Measurements from ENCODE around the gene UBE2M.
"Not testable (repeated sequence)": the region's sequence is repeated elsewhere in the genome, so short reads cannot be mapped to it uniquely, and the experiment has no call there.

The UBE2M gene
- total RNA-seq, result 20.8 to 42.2 (median 27.0) reads per million in 4 donors

GRCh38 chr19:58558066-58558622, at the start of gene UBE2M:
Gene UBE2M (minus strand): TSS chr19:58558611. CDS start chr19:58558381, 230 bp downstream.
- peak; percentile 46 to 63 (median 56) for DNase-seq

GRCh38 chr19:58607213-58607612, 48.8 kb upstream of the UBE2M start:
- DNase-seq, result not testable (repeated sequence)

GRCh38 chr19:58606251-58606896, 48.0 kb upstream of the UBE2M start:
- not testable (repeated sequence) for DNase-seq

GRCh38 chr19:58586133-58586765, 27.8 kb upstream of the UBE2M start:
- DNase-seq, result no peak

- no peak for DNase-seq
Measured at GRCh38 chr19:58585442-58586132, 27.2 kb upstream of the UBE2M start.

GRCh38 chr19:58584498-58585441, 26.4 kb upstream of the UBE2M start:
- DNase-seq, result no peak

GRCh38 chr19:58582985-58583384, 24.6 kb upstream of the UBE2M start:
- no peak for DNase-seq

- peak; percentile 71 to 88 (median 83) for DNase-seq
Measured at GRCh38 chr19:58581227-58582141, 23.1 kb upstream of the UBE2M start.

- DNase-seq, result no peak
Measured at GRCh38 chr19:58579473-58580142, 21.2 kb upstream of the UBE2M start.

- no peak for DNase-seq
Measured at GRCh38 chr19:58578012-58578925, 19.9 kb upstream of the UBE2M start.

- DNase-seq, result not testable (repeated sequence)
Measured at GRCh38 chr19:58577581-58577980, 19.2 kb upstream of the UBE2M start.

- peak; percentile 55 to 90 (median 67) for DNase-seq
Measured at GRCh38 chr19:58575183-58576041, 17.0 kb upstream of the UBE2M start.

GRCh38 chr19:58573658-58574164, 15.3 kb upstream of the UBE2M start:
- DNase-seq, result no peak

GRCh38 chr19:58572818-58573657, 14.6 kb upstream of the UBE2M start, which contains the start of gene MZF1:
Gene MZF1 (minus strand): TSS chr19:58573335. CDS start chr19:58571389, 1,946 bp downstream.
- peak; percentile 100 for DNase-seq

GRCh38 chr19:58572026-58572817, 13.8 kb upstream of the UBE2M start:
- DNase-seq, result no peak

GRCh38 chr19:58571575-58571947, 13.2 kb upstream of the UBE2M start:
- DNase-seq, result no peak
